LNCaP clone FGC (cell line): ENCODE data around the gene RPS6KA1.
"Not testable (repeated sequence)": the region's sequence is repeated elsewhere in the genome, so short reads cannot be mapped to it uniquely, and the experiment has no call there.

Experiments used
- DNase-seq: peaks from one replicate; pipeline ENCODE4 v3.0.0-alpha.2; 2011; ENCODE audit warnings: low read depth
- H3K4me3 ChIP-seq: 2 replicates; pipeline ENCODE4 v1.5.1; 2011; ENCODE audit warnings: mild to moderate bottlenecking, low read depth, low read length, control low read depth
- TF ChIP-seq, protein P1 (sequence below): IDR thresholded peaks from 2 replicates; pipeline ENCODE4 v1.5.1; 2012; ENCODE audit warnings: mild to moderate bottlenecking; ENCODE audit not compliant: control insufficient read depth, insufficient read depth; ENCODE audit errors: extremely low read depth

The RPS6KA1 gene

GRCh38 chr1:26608895-26609294 lies 79.3 kb downstream of the RPS6KA1 start:
- TF ChIP-seq, protein P1, sequence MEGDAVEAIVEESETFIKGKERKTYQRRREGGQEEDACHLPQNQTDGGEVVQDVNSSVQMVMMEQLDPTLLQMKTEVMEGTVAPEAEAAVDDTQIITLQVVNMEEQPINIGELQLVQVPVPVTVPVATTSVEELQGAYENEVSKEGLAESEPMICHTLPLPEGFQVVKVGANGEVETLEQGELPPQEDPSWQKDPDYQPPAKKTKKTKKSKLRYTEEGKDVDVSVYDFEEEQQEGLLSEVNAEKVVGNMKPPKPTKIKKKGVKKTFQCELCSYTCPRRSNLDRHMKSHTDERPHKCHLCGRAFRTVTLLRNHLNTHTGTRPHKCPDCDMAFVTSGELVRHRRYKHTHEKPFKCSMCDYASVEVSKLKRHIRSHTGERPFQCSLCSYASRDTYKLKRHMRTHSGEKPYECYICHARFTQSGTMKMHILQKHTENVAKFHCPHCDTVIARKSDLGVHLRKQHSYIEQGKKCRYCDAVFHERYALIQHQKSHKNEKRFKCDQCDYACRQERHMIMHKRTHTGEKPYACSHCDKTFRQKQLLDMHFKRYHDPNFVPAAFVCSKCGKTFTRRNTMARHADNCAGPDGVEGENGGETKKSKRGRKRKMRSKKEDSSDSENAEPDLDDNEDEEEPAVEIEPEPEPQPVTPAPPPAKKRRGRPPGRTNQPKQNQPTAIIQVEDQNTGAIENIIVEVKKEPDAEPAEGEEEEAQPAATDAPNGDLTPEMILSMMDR = no peak
- H3K4me3 ChIP-seq = no peak overlapping the region
- no peak for DNase-seq

DNA sequence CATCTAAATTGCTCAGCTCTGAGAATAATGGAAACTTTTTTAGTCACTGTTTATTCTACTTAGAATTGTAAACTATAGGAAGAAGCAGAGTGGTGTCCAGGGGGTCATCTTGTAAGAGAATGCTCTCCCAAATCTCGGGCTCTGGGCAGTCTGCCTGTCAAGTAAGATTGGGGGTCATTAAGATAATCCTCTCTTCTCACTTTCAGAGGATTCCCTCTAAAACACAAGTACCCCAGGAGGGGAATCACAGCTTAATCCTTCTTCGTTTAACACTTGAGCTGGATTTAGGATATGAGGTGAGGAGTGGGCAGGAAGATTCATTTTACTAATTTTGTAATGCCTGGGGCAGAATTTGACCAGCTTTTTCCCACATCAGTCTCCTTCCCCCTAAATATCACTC lies 81.2 kb downstream of the RPS6KA1 start:
- TF ChIP-seq, protein P1 = no peak
- H3K4me3 ChIP-seq = no peak overlapping the region
- DNase-seq = no peak

- not testable (repeated sequence) for DNase-seq, H3K4me3 ChIP-seq
Observed at GRCh38 chr1:26612627-26613026, 83.1 kb downstream of the RPS6KA1 start.

DNA sequence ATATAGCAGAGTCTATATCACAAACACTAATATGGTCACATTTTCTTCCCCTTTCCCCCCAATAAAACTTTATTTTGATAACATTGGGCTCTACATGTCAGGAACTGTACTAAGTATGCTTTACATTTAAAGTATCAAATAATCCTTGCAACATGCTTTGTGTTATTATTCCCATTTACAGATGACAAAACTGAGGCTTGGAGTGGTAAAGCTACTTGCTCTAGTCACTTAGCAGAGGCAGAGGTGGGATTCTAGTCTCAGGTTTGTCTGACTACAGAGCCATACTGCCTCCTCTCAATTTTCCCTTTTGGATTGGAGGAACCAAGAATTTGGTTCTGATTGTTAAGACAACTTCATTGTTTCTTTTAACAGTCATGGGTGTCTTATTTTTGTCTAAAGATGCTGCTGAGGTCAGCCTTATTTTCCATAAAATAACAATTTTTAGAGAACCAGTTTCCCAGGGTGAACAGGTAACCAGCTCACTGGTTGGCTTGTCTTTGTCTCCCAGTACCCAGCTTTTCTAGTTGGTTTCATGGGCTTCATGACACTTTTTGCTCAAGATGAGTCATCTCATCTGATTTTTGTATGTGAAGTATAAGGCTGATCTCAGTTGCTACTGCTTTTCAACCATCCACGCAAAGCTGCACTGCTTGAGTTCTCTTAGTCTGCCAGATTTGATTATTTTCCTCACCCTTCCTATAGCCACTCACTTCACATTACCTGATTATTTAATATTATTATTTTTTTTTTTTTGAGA lies 85.3 kb downstream of the RPS6KA1 start:
- TF ChIP-seq, protein P1 = no peak
- H3K4me3 ChIP-seq = no peak overlapping the region
- no peak for DNase-seq

DNA sequence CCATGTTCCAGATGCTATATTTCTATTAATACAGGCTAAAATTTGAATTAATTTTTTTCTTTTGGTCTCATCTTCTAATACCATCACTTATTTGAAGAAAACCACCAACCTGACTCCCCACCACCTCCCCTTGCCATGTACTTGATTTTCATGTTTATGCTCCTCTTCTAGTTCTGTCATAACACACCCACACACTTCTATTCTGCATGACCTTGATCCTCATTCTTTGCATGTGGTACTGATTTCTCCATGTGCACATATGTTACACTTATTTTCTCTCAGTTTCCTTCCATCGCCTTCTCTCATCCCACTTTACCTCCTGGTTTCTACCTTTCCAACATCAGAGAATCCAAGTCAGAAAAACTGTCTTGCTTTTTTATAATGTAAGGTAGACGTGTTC lies 87.3 kb downstream of the RPS6KA1 start:
- TF ChIP-seq, protein P1 = no peak
- no peak for DNase-seq
- H3K4me3 ChIP-seq = no peak overlapping the region

DNA sequence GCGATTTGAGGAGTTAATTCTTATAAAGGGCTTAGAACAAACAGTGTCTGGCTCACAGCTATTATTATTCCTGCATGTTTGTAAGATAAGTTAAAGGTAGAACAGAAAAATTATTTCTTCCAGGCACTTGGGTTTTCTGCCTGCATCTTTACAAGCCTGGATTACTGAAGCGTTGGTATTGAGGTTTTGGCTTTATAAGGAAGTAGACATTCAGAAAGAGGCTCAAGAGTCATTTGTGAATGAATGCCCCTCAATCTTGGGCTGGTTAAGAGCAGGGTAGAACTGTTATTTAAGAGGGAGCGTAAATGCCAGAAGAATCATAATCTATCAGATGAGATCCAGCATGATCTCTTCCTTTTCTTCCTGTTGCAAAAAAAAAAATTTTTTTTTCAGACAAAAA lies 89.0 kb downstream of the RPS6KA1 start:
- TF ChIP-seq, protein P1 = no peak
- no peak overlapping the region for H3K4me3 ChIP-seq
- no peak for DNase-seq
